Measurements from ENCODE around the gene NCAPD2. TPM values are rescaled to one million over a fixed set of nuclear protein-coding genes. Genes with fewer than 3 reads are reported as not detected.

NCAPD2 gene
- total RNA-seq, 1 experiment from 2014 or later, result 103 TPM

- H3K79me2 ChIP-seq (ENCODE audit: low read length), result peaks cover 24% of the 10 kb centered on the region
- peak overlapping the region; percentile 96 for H3K27ac ChIP-seq (ENCODE audit: low read length)
- H4K20me1 ChIP-seq (ENCODE audit: insufficient read depth, low read depth, low read length), result peaks cover 23% of the 10 kb centered on the region
- peak; percentile 95 for DNase-seq
- H3K36me3 ChIP-seq (ENCODE audit: insufficient read depth, low read length), result peaks cover 47% of the 10 kb centered on the region
- no peaks in the 10 kb centered on the region for H3K9me3 ChIP-seq (ENCODE audit: low read length)
- H3K27me3 ChIP-seq (ENCODE audit: low read length), result no peaks in the 10 kb centered on the region
- H2AFZ ChIP-seq (ENCODE audit: low read length), result no peak overlapping the region
- peak overlapping the region; percentile 96 for H3K4me3 ChIP-seq (ENCODE audit: low read length)
- H3K4me2 ChIP-seq (ENCODE audit: low read depth, low read length, poor library complexity, severe bottlenecking), result peak overlapping the region; percentile 93
- H3K4me1 ChIP-seq (ENCODE audit: low read length), result peaks cover 45% of the 10 kb centered on the region
- H3K9ac ChIP-seq (ENCODE audit: low read length), result peak overlapping the region; percentile 96
- no peaks in the 10 kb centered on the region for H3K9me2 ChIP-seq (replicated peaks; ENCODE audit: insufficient read depth, low read length)
Measured at GRCh38 chr12:6532051-6532926, 38.4 kb downstream of the NCAPD2 start.

DNA sequence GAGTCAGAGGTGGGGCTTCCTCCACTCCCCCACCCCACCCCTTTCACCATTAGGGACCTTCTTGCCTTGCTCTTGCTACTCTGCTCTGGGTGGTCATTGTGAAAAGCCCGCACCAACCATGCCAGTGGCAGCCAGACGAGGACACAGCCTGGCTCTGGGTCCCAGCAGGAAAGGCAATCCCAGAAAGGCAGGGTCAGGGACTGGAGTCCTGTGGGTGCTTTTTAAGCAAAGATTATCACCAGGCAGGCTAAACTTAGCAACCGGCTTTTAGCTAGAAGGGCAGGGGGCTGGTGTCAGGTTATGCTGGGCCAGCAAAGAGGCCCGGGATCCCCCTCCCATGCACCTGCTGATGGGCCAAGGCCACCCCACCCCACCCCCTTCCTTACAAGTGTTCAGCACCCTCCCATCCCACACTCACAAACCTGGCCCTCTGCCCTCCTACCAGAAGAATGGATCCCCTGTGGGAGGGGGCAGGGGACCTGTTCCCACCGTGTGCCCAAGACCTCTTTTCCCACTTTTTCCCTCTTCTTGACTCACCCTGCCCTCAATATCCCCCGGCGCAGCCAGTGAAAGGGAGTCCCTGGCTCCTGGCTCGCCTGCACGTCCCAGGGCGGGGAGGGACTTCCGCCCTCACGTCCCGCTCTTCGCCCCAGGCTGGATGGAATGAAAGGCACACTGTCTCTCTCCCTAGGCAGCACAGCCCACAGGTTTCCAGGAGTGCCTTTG, 39.2 kb downstream of the NCAPD2 start:
- Histone ChIP-seq H3K4me3 (ENCODE audit: low read length) (peak overlapping the region; percentile 96), H3K36me3 (ENCODE audit: insufficient read depth, low read length) (peaks cover 40% of the 10 kb centered on the region), H3K4me2 (ENCODE audit: low read depth, low read length, poor library complexity, severe bottlenecking) (peak overlapping the region; percentile 93), H3K9me2 (replicated peaks; ENCODE audit: insufficient read depth, low read length) (no peaks in the 10 kb centered on the region), H3K79me2 (ENCODE audit: low read length) (peaks cover 24% of the 10 kb centered on the region), H2AFZ (ENCODE audit: low read length) (no peak overlapping the region), H3K27ac (ENCODE audit: low read length) (peak overlapping the region; percentile 96), H3K27me3 (ENCODE audit: low read length) (no peaks in the 10 kb centered on the region), H3K9me3 (ENCODE audit: low read length) (no peaks in the 10 kb centered on the region), H4K20me1 (ENCODE audit: insufficient read depth, low read depth, low read length) (peaks cover 23% of the 10 kb centered on the region), H3K4me1 (ENCODE audit: low read length) (peaks cover 52% of the 10 kb centered on the region), H3K9ac (ENCODE audit: low read length) (peak overlapping the region; percentile 96)
- DNase-seq, result peak; percentile 86

- Histone ChIP-seq H3K9me2 (replicated peaks; ENCODE audit: insufficient read depth, low read length) (no peaks in the 10 kb centered on the region), H3K36me3 (ENCODE audit: insufficient read depth, low read length) (peaks cover 36% of the 10 kb centered on the region), H3K4me2 (ENCODE audit: low read depth, low read length, poor library complexity, severe bottlenecking) (peak overlapping the region; percentile 93), H3K4me3 (ENCODE audit: low read length) (peak overlapping the region; percentile 96), H3K9me3 (ENCODE audit: low read length) (no peaks in the 10 kb centered on the region), H2AFZ (ENCODE audit: low read length) (no peak overlapping the region), H3K27ac (ENCODE audit: low read length) (peak overlapping the region; percentile 96), H3K4me1 (ENCODE audit: low read length) (peaks cover 57% of the 10 kb centered on the region), H3K9ac (ENCODE audit: low read length) (peak overlapping the region; percentile 96), H3K27me3 (ENCODE audit: low read length) (no peaks in the 10 kb centered on the region), H4K20me1 (ENCODE audit: insufficient read depth, low read depth, low read length) (peaks cover 23% of the 10 kb centered on the region), H3K79me2 (ENCODE audit: low read length) (peaks cover 24% of the 10 kb centered on the region)
- no peak for DNase-seq
Measured at GRCh38 chr12:6533653-6533922, 39.7 kb downstream of the NCAPD2 start.

DNA sequence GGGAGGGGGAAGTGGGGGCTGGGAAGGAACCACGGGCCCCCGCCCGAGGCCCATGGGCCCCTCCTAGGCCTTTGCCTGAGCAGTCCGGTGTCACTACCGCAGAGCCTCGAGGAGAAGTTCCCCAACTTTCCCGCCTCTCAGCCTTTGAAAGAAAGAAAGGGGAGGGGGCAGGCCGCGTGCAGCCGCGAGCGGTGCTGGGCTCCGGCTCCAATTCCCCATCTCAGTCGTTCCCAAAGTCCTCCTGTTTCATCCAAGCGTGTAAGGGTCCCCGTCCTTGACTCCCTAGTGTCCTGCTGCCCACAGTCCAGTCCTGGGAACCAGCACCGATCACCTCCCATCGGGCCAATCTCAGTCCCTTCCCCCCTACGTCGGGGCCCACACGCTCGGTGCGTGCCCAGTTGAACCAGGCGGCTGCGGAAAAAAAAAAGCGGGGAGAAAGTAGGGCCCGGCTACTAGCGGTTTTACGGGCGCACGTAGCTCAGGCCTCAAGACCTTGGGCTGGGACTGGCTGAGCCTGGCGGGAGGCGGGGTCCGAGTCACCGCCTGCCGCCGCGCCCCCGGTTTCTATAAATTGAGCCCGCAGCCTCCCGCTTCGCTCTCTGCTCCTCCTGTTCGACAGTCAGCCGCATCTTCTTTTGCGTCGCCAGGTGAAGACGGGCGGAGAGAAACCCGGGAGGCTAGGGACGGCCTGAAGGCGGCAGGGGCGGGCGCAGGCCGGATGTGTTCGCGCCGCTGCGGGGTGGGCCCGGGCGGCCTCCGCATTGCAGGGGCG, 40.2 kb downstream of the NCAPD2 start, which contains the start of gene GAPDH:
Gene GAPDH (plus strand): TSS at position 595 of the 772 bp plus-strand sequence. CDS start 316 bp downstream, outside the sequence.
- H3K9ac ChIP-seq (ENCODE audit: low read length), result peak within 1 kb of the TSS; percentile 96
- H3K27me3 ChIP-seq (ENCODE audit: low read length), result no peaks in the 10 kb centered on the region
- peaks cover 24% of the 10 kb centered on the region for H3K79me2 ChIP-seq (ENCODE audit: low read length)
- H3K4me2 ChIP-seq (ENCODE audit: low read depth, low read length, poor library complexity, severe bottlenecking), result peak within 1 kb of the TSS; percentile 93
- DNase-seq, result peak; percentile 99
- H2AFZ ChIP-seq (ENCODE audit: low read length), result no peak within 1 kb of the TSS; the same call in 1 of the 2 replicates
- peaks cover 31% of the 10 kb centered on the region for H3K36me3 ChIP-seq (ENCODE audit: insufficient read depth, low read length)
- peaks cover 62% of the 10 kb centered on the region for H3K4me1 ChIP-seq (ENCODE audit: low read length)
- H3K9me3 ChIP-seq (ENCODE audit: low read length), result no peaks in the 10 kb centered on the region
- H3K9me2 ChIP-seq (replicated peaks; ENCODE audit: insufficient read depth, low read length), result no peaks in the 10 kb centered on the region
- peaks cover 23% of the 10 kb centered on the region for H4K20me1 ChIP-seq (ENCODE audit: insufficient read depth, low read depth, low read length)
- H3K27ac ChIP-seq (ENCODE audit: low read length), result peak within 1 kb of the TSS; percentile 96
- peak within 1 kb of the TSS; percentile 96 for H3K4me3 ChIP-seq (ENCODE audit: low read length)

GRCh38 chr12:6534695-6534944, 40.7 kb downstream of the NCAPD2 start:
- no peaks in the 10 kb centered on the region for H3K9me2 ChIP-seq (replicated peaks; ENCODE audit: insufficient read depth, low read length)
- H3K9me3 ChIP-seq (ENCODE audit: low read length), result no peaks in the 10 kb centered on the region
- peaks cover 24% of the 10 kb centered on the region for H3K79me2 ChIP-seq (ENCODE audit: low read length)
- H2AFZ ChIP-seq (ENCODE audit: low read length), result no peak overlapping the region
- H3K4me2 ChIP-seq (ENCODE audit: low read depth, low read length, poor library complexity, severe bottlenecking), result peak overlapping the region; percentile 85
- peaks cover 27% of the 10 kb centered on the region for H3K36me3 ChIP-seq (ENCODE audit: insufficient read depth, low read length)
- peaks cover 23% of the 10 kb centered on the region for H4K20me1 ChIP-seq (ENCODE audit: insufficient read depth, low read depth, low read length)
- no peak for DNase-seq
- H3K27ac ChIP-seq (ENCODE audit: low read length), result peak overlapping the region; percentile 96
- H3K4me1 ChIP-seq (ENCODE audit: low read length), result peaks cover 66% of the 10 kb centered on the region
- no peaks in the 10 kb centered on the region for H3K27me3 ChIP-seq (ENCODE audit: low read length)
- H3K9ac ChIP-seq (ENCODE audit: low read length), result peak overlapping the region; percentile 96
- H3K4me3 ChIP-seq (ENCODE audit: low read length), result peak overlapping the region; percentile 96

DNA sequence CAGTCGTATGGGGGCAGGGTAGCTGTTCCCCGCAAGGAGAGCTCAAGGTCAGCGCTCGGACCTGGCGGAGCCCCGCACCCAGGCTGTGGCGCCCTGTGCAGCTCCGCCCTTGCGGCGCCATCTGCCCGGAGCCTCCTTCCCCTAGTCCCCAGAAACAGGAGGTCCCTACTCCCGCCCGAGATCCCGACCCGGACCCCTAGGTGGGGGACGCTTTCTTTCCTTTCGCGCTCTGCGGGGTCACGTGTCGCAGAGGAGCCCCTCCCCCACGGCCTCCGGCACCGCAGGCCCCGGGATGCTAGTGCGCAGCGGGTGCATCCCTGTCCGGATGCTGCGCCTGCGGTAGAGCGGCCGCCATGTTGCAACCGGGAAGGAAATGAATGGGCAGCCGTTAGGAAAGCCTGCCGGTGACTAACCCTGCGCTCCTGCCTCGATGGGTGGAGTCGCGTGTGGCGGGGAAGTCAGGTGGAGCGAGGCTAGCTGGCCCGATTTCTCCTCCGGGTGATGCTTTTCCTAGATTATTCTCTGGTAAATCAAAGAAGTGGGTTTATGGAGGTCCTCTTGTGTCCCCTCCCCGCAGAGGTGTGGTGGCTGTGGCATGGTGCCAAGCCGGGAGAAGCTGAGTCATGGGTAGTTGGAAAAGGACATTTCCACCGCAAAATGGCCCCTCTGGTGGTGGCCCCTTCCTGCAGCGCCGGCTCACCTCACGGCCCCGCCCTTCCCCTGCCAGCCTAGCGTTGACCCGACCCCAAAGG, 41.2 kb downstream of the NCAPD2 start:
- H3K4me1 ChIP-seq (ENCODE audit: low read length), result peaks cover 71% of the 10 kb centered on the region
- H3K9me3 ChIP-seq (ENCODE audit: low read length), result no peaks in the 10 kb centered on the region
- H4K20me1 ChIP-seq (ENCODE audit: insufficient read depth, low read depth, low read length), result peaks cover 23% of the 10 kb centered on the region
- H3K27ac ChIP-seq (ENCODE audit: low read length), result peak overlapping the region; percentile 96
- peak overlapping the region; percentile 96 for H3K4me3 ChIP-seq (ENCODE audit: low read length)
- peak; percentile 86 for DNase-seq
- no peak overlapping the region for H2AFZ ChIP-seq (ENCODE audit: low read length)
- peaks cover 24% of the 10 kb centered on the region for H3K79me2 ChIP-seq (ENCODE audit: low read length)
- H3K9ac ChIP-seq (ENCODE audit: low read length), result peak overlapping the region; percentile 96
- H3K27me3 ChIP-seq (ENCODE audit: low read length), result no peaks in the 10 kb centered on the region
- H3K9me2 ChIP-seq (replicated peaks; ENCODE audit: insufficient read depth, low read length), result no peaks in the 10 kb centered on the region
- peak overlapping the region; percentile 85 for H3K4me2 ChIP-seq (ENCODE audit: low read depth, low read length, poor library complexity, severe bottlenecking)
- peaks cover 27% of the 10 kb centered on the region for H3K36me3 ChIP-seq (ENCODE audit: insufficient read depth, low read length)

DNA sequence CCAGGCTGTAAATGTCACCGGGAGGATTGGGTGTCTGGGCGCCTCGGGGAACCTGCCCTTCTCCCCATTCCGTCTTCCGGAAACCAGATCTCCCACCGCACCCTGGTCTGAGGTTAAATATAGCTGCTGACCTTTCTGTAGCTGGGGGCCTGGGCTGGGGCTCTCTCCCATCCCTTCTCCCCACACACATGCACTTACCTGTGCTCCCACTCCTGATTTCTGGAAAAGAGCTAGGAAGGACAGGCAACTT, 41.7 kb downstream of the NCAPD2 start:
- Histone ChIP-seq H3K79me2 (ENCODE audit: low read length) (peaks cover 24% of the 10 kb centered on the region), H4K20me1 (ENCODE audit: insufficient read depth, low read depth, low read length) (peaks cover 23% of the 10 kb centered on the region), H3K27ac (ENCODE audit: low read length) (peak overlapping the region; percentile 96), H3K4me1 (ENCODE audit: low read length) (peaks cover 76% of the 10 kb centered on the region), H3K27me3 (ENCODE audit: low read length) (no peaks in the 10 kb centered on the region), H2AFZ (ENCODE audit: low read length) (no peak overlapping the region), H3K4me3 (ENCODE audit: low read length) (peak overlapping the region; percentile 96), H3K36me3 (ENCODE audit: insufficient read depth, low read length) (peaks cover 27% of the 10 kb centered on the region), H3K4me2 (ENCODE audit: low read depth, low read length, poor library complexity, severe bottlenecking) (peak overlapping the region; percentile 85), H3K9me3 (ENCODE audit: low read length) (no peaks in the 10 kb centered on the region), H3K9me2 (replicated peaks; ENCODE audit: insufficient read depth, low read length) (no peaks in the 10 kb centered on the region), H3K9ac (ENCODE audit: low read length) (peak overlapping the region; percentile 96)
- no peak for DNase-seq

Data from Karpas-422 (cell line).